Neural progenitor cell (in vitro differentiated cells): ENCODE results near the gene ACSM2A.
"Not testable (repeated sequence)": the region's sequence is repeated elsewhere in the genome, so short reads cannot be mapped to it uniquely, and the experiment has no call there.

ENCODE experiments used
- EZH2phosphoT487 ChIP-seq: fragments of 200-600 bp; sonication (generic); IDR thresholded peaks from 2 replicates; pipeline ENCODE4 v1.6.1; 2017; ENCODE audit warnings: antibody characterized with exemption
- TF ChIP-seq, protein P1 (sequence below): fragments of 200-600 bp; sonication (generic); IDR thresholded peaks from 2 replicates; pipeline ENCODE4 v1.5.1; 2017; ENCODE audit warnings: antibody characterized with exemption, mild to moderate bottlenecking

DNA sequence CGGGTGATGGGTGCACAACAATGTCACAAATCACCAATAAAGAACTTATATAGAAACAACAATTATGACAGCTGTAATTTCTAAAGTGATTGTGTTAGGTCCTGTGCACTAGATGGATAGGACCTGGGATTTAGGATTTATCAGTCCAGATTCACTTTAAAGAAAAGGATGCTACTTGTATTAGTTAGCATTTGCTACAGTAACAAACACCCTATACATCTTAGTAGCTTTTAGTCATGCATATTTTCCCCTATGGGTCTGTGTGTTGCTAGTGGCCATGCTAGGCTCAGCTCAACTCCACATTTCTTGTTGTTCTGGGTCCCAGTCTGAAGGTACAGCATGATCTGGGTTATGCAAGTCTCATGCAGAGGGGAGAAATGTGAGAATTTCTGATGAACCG lies 7.9 kb downstream of the ACSM2A start:
- TF ChIP-seq, protein P1, sequence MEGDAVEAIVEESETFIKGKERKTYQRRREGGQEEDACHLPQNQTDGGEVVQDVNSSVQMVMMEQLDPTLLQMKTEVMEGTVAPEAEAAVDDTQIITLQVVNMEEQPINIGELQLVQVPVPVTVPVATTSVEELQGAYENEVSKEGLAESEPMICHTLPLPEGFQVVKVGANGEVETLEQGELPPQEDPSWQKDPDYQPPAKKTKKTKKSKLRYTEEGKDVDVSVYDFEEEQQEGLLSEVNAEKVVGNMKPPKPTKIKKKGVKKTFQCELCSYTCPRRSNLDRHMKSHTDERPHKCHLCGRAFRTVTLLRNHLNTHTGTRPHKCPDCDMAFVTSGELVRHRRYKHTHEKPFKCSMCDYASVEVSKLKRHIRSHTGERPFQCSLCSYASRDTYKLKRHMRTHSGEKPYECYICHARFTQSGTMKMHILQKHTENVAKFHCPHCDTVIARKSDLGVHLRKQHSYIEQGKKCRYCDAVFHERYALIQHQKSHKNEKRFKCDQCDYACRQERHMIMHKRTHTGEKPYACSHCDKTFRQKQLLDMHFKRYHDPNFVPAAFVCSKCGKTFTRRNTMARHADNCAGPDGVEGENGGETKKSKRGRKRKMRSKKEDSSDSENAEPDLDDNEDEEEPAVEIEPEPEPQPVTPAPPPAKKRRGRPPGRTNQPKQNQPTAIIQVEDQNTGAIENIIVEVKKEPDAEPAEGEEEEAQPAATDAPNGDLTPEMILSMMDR = not testable (repeated sequence)
- TF ChIP-seq EZH2phosphoT487 = not testable (repeated sequence)
